GM19397 (cell line): Measurements from ENCODE around the gene IKZF3.
A peak's percentile ranks its signal among the peaks of the same experiment; 100 is the strongest.
"Not testable (repeated sequence)": the region's sequence is repeated elsewhere in the genome, so short reads cannot be mapped to it uniquely, and the experiment has no call there.

ENCODE experiments used
- ATAC-seq: cut with Tn5 transposase; IDR thresholded peaks from one replicate; pipeline ENCODE4 v1.9.1; 2021; ENCODE audit warnings: mild to moderate bottlenecking, moderate library complexity; ENCODE audit not compliant: unreplicated experiment

Gene IKZF3

DNA sequence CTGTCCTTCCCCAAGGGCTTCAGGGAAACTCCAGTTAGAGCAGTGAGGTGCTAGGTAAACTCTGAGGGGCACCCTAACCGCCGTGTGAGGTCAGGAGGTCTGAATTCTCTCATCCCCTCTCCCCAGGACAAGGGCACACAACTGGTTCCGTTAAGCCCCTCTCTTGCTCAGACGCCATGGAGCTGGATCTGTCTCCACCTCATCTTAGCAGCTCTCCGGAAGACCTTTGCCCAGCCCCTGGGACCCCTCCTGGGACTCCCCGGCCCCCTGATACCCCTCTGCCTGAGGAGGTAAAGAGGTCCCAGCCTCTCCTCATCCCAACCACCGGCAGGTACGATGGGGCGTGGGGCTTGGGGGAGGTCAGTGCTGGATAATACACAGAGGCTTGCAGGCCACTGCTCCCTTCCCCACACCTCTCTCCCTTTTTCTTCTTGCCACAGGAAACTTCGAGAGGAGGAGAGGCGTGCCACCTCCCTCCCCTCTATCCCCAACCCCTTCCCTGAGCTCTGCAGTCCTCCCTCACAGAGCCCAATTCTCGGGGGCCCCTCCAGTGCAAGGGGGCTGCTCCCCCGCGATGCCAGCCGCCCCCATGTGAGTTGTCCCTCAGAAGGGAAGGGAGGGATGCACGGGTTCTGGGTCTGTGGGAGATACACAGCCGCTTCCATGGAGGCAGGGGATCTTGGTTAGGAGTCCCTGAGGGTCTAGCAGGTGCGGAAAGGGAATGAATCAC, 121.8 kb downstream of the IKZF3 start:
- no peak for ATAC-seq

DNA sequence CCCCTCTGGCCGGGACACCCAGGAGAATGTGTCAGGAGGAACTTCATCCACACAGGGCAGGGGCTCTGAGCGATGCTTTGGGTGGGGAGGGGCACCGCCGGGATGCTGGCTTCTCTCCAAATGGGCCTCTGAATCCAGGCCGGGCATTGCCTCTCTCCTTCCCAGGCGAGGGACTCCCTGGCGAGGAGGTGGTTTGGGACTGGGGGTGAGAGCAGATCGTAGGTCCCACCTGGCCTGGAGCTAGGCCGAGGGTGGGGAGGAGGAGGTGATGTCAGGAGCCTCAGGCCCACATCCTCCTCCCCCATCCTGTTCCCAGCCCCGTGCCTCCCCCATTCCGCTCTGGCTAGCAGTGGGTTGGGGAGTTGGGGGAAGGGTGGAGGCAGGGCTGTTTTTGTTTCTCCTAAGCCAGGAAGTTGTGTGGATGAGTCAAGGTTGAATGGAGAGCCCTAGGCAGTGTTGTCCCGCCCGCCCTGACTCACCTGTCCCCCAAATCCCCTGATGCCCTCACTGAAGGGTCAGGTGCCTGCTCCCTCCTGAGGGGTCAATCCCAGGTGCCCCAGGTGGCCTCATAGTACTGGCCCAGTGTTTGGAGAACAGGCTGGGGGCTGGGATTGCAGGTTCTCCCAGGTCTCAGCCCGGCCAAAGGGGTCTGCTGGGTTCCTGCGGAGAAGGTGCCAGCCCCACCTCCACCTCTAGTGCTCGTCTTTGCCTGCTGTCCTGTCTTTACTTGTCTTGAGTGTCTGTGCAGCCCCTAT, 123.6 kb downstream of the IKZF3 start:
- no peak for ATAC-seq

DNA sequence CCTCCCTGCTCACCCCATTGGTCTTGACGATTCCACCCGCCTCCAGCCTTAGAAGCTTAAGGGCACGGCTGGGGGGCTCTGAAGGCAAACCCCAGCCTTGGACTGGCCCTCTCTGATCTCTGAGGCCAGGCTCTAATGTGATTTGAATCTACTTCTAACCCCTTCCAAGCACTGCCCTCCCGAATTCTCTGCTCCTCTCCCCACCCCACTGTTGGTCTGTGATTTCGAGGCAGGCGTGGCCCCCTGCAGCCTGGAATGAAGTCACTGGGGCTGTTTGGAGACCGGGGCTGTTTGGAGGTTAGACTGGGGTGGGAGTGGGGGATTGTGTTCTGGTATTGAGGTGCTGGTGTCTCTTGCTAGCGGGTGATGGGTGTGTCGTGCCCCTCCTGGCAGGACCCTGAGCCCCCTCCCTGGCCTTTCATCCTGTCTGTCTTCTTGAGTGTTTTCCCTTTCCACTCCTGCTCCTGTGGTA, 124.2 kb downstream of the IKZF3 start:
- no peak for ATAC-seq

DNA sequence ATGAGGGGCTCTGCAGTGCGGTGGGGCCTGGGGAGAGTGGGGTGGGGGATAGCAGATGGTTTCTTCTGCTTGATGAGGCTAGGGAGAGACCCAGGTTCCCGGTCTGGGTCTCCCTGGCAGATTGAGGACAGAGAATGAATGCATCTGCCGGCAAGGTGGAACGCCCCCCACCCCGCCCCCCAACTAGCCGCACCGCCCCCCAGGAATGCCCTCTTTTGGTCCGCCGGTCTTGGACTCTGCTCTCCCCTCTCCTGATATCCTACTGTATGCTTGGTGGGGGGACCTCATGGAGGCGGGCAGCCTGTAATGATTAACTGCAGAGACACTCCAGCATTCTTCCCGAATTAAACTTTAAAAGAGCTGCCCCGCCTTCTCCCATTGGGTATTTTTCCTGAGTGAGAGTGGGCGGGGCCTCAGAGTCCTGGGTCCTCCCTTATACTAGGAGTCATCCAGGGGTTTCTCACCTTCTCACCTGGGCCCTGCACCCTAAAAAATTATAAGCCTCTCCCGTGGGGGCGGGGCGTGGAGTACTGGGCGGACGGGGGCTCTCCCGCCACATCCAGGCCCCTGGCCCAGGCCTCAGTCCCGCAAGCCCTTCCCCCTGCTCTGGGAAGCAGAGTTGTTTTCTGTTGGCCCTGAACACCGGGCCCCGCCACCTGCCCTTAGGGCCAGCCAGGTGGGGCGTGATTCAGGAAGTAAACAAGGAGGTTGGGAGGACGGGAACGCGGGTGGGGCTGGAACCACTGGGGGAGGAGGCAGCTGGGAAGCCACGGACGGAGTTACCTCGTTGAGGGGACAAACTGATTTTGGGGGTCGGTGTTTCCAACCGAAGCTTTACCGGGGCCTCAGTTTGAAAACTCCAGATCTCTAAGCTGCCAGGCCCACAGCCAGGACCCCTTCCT, 124.9 kb downstream of the IKZF3 start:
- no peak for ATAC-seq

DNA sequence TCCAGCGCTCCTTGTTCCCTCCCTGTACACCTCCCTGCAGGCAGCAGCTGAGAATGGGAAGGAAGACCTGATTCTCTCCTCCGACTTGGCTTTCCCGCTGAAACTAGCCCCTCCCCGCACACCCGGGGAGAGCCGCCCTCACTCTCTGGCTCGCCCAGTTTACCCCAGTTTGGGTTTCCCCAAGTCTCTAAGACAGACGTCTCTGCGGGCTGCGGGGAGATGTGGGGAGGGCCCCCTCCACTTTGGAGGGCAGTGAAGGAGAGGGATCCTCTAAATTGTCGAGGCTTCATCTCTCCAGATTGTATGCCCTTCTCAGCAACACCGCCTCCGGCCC, 125.6 kb downstream of the IKZF3 start:
- no peak for ATAC-seq

DNA sequence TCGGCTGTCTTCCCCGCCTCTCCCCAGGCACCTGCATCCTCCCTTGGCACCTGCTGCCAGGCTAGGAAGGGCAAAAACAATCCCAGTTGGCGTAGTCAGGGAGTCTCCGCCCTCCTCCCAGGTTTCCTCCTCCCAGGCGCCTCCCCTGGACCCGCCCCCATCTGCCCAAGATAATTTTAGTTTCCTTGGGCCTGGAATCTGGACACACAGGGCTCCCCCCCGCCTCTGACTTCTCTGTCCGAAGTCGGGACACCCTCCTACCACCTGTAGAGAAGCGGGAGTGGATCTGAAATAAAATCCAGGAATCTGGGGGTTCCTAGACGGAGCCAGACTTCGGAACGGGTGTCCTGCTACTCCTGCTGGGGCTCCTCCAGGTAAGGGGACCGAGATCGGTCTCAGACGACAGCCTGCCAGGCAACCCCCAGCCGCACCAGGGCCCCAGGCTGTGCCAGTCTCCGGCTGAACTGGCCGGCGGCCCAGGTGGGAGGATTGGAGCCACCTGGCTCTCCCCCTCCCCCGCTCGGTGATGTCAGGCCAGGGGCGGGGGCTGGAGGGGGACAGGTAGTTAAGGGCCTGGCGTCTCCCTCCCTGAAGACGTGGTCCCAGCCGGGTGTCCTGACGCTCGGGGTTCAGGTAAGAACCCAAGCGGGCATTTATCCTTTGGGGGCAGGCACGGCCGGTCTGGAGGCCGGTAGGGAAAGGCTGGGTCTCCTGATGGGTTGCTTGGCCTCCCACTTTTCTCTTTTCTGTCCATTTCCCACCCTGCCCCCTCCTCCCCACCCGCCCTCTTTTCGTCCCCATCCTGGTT, 126.1 kb downstream of the IKZF3 start, which contains the start of gene GRB7:
Gene GRB7 (plus strand): TSS at position 179 of the 808 bp plus-strand sequence. CDS start 4,364 bp downstream, outside the sequence.
- ATAC-seq: no peak

DNA sequence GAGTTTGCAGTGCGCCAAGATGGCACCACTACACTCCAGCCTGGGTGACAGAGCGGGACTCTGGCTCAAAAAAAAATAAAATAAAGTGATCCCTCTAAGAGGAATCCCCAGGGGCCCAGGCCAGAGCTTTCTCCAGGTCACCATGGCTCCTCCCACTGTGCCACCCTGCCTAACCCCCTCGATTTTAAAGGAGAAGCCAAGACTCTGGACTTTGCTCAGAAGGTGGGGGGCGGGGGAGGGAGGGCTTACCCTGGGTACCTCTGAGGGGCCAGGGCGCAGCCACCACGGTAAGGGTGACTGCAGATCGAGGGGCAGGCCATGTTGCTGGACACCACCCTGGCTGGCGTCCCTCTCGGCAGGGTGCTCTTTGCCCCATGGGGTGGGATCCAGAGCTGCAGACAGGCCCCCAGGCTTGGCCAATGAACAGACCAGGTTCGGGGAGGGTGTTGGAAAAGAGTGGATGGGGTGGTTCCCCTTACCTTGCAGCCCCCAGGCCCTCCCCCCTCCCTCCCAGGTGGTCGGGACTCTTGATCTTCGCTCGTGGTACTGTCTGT, 126.8 kb downstream of the IKZF3 start:
- ATAC-seq: no peak

DNA sequence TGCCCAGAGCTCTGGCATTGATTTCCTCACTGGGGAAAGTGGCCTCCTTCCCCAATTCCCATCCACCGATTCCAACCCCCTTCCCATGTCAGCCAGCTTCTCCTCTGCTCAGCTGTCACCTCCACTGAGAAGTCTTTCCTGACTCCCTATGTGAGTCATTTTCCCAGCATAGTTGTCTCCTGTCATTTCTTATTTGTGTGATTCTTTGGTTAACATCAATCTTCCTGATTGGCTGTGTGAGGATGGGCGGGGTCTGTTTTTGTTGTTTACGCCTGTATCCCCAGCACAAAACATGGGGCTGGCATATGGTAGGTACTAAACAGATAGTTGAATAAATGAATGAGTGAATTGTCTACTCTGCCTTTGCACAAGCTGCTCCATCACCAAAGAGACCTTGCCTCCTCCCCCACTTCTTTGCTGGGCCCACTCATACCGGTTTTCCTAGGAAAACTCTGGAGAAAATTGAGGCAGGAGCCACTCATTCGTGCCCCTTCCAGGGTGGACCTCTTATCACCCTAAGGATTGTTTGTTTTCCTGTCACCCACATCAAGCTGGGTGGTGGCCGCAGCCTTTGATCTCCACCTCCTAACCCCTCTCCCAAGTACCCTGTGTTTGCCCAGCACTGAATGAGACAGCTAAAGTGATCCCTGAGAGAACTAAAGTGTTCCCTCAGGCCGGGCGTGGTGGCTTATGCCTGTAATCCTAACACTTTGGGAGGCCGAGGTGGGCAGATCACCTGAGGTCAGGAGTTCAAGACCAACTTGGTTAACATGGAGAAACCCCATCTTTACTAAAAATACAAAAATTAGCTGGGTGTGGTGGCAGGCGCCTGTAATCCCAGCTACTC, 127.6 kb downstream of the IKZF3 start:
- ATAC-seq: no peak

DNA sequence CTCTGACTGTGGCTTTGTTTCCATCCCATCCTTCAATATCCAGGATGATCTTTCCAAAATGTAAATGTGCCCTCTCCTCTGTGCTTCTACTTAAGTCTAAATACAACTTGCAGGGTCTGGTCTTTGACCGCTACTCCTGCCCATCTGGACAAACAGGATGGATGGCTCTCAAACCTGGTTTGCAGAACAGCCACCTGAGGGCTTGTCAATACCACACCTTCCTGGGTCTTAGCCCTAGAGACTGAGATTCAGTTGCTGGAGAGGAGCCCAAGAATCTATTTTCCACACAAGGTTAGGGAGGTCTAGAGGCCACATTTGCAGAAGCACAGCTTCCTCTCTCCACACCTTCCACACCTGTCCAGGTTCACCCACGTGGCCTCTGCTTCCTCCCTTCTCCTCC, 128.2 kb downstream of the IKZF3 start:
- no peak for ATAC-seq

DNA sequence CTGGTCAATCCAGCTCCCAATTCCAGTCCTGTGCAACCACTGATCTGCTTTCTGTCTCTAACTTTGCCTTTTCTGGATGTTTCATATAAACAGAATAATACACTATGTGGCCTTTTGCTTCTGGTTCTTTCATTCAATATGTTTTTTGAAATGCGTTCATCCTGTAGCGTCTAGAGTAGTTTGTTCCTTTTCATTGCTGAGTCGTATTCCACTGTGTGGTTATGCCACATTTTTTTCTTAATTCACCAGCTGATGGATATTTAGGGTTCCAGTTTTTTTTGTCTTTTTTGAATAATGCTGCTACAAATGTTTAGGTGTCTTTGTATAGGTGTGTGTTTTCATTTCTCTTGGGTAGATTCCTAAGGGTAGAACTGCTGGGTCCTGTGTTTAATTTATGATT, 131.5 kb downstream of the IKZF3 start:
- no peak for ATAC-seq

DNA sequence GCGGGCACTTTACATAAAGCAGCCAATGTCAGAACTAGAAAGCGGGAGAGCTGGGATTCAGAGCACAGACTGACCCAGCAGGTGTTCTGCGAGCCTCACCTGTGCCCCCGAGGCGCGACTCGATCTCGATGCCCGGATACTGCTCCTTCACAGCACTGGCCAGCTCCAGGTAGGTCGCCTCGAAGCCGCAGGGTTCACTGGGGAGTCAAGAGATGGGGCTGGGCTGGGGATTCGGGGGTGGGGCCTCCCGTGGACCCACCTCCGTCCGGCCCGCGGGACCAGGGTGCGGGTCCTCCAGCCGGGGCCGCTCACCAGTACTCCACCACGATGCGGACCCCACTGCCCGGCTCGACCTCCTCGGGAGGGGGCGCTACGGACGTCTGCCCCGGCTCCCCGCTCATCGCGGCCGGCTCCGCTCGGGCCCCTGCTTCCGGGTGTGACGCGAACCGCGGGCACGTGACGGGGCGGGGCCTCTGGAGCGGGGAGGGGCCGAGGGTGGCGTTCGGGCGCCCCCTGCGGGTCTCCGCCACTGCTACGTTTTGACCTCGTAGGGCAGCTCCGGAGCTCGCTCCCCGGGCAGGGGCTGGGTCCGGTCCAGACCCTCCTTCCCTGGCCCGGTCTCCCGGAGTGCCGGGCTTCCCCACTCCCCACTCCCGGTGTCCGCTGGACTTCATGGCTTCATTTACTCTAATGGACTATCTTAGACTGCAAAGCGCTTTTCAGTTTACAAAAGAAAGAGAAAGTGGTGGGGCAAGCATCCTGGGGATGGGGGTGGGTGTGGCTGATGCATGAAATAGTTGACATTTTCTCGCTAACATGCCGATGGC, 133.8 kb downstream of the IKZF3 start, which contains the start of gene MIEN1:
Gene MIEN1 (minus strand): TSS at position 438 of the 827 bp plus-strand sequence. CDS start 37 bp downstream, at position 401.
- peak; percentile 90 for ATAC-seq

DNA sequence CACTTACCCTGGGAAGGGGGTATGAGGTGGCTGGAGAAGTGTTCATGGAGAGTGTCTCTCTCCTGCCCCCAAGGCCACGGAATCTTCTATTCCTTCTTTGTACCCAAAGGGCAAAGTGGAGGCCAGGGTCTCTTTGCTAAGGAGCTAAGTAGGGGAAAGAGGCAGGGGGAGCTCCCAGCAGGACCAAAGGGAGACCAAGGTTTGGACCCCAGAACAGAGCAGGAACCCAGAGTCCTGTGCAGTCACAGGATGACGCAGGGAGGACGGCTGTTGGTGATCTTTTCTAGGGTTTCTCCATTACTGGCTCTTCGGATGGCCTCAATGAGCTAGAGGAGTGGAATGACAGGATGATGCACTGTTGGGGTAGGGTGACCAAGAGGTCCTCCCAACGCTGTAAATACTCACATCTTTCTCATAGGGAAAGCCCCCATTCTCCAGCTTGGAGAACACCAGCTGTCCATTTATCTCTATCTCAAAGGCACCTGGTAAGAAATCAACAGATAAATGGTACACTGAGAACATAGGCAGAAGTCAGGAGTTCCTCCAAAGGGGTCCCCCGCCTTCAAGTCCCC, 134.7 kb downstream of the IKZF3 start:
- ATAC-seq: no peak

DNA sequence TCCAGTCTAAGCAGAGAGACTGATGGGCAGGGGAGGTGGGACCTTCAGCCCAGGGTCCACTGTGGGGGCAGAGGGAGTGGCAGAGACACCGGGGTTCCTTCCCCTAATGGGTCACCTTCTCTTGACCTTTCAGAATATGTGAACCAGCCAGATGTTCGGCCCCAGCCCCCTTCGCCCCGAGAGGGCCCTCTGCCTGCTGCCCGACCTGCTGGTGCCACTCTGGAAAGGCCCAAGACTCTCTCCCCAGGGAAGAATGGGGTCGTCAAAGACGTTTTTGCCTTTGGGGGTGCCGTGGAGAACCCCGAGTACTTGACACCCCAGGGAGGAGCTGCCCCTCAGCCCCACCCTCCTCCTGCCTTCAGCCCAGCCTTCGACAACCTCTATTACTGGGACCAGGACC, 136.6 kb downstream of the IKZF3 start:
- ATAC-seq: no peak

DNA sequence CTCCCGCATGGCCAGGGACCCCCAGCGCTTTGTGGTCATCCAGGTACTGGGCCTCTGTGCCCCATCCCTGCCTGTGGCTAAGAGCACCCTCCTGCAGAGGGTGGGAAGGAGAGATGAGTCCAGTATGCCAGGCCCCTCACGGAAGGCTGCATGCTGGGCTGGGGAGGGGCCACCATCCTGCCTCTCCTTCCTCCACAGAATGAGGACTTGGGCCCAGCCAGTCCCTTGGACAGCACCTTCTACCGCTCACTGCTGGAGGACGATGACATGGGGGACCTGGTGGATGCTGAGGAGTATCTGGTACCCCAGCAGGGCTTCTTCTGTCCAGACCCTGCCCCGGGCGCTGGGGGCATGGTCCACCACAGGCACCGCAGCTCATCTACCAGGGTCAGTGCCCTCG, 137.5 kb downstream of the IKZF3 start:
- ATAC-seq: no peak

DNA sequence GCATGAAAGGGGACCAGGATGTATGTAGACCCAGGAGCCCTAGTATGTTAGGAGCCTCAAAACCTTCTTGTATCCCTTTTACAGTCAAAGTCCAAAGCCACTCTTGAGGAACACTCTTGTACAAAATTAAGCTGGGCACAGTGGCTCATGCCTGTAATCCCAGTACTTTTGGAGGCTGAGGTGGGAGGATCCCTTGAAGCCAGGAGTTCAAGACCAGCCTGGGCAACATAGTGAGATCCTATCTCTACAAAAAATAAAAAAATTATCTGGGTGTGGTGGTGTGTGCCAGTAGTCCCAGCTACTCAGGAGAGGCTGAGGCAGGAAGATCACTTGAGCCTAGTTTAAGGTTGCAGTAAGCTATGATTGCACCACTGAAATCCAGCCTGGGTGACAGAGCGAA, 138.2 kb downstream of the IKZF3 start:
- ATAC-seq: not testable (repeated sequence)

DNA sequence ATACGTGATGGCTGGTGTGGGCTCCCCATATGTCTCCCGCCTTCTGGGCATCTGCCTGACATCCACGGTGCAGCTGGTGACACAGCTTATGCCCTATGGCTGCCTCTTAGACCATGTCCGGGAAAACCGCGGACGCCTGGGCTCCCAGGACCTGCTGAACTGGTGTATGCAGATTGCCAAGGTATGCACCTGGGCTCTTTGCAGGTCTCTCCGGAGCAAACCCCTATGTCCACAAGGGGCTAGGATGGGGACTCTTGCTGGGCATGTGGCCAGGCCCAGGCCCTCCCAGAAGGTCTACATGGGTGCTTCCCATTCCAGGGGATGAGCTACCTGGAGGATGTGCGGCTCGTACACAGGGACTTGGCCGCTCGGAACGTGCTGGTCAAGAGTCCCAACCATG, 139.4 kb downstream of the IKZF3 start:
- ATAC-seq: no peak

DNA sequence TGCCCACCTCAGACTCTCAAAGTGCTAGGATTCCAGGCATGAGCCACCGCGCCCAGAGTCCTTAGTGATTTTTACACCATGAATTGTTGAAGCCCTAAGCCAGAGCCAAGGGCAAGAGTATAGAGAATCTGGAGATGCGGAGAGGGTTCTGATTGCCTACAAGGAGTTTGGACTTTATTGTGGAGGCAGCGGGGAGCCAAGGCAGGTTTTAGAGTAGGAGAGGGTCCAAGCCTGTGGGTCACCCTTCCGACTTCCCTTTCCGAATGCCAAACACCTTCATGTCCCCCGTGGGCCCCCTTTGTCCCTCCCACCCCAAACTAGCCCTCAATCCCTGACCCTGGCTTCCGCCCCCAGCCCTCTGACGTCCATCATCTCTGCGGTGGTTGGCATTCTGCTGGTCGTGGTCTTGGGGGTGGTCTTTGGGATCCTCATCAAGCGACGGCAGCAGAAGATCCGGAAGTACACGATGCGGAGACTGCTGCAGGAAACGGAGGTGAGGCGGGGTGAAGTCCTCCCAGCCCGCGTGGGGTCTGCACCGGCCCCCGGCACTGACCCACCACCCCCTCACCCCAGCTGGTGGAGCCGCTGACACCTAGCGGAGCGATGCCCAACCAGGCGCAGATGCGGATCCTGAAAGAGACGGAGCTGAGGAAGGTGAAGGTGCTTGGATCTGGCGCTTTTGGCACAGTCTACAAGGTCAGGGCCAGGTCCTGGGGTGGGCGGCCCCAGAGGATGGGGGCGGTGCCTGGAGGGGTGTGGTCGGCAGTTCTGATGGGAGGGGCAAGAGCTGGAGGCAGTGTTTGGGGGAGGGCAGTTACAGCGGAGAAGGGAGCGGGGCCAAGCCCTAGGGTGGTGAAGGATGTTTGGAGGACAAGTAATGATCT, 140.9 kb downstream of the IKZF3 start:
- no peak for ATAC-seq
